GM12865 (cell line): ENCODE measurements around the gene ABHD12B.
A peak's percentile ranks its signal among the peaks of the same experiment; 100 is the strongest.

Experiments
- DNase-seq: peaks from one replicate; pipeline ENCODE4 v3.0.0; 2010; ENCODE audit warnings: low read depth
- H3K4me3 ChIP-seq: 2 replicates; pipeline ENCODE4 v1.5.1; 2011; ENCODE audit warnings: mild to moderate bottlenecking, low read depth, low read length, control low read depth
- TF ChIP-seq, protein P1 (sequence below): IDR thresholded peaks from 2 replicates; pipeline ENCODE4 v1.5.1; 2011; ENCODE audit warnings: low read length, control low read depth, low read depth, inconsistent platforms; ENCODE audit not compliant: insufficient read depth; ENCODE audit errors: missing control alignments

The ABHD12B gene

DNA sequence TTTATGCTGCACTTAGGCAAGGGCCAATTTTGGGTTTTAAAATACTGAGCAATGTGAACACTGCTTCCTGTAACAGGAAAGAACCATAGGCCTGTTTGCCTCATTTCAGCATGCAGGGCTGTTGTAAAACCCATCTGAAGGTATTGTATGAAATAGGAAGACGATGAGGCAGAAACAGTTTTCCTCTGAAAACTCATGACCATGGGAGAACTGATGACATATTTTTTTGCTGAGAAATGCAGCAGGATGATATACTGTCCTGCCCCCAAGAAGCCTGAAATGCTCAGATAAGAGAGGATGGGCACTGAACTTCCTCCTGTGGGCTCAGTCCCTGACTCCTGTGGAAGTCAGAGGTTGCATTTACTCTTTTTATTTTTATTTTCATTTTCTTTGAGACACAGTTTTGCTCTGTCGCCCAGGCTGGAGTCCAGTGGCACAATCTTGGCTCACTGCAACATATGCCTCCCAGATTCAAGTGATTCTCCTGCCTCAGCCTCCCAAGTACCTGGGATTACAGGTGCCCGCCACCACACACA is 55.1 kb downstream of the ABHD12B start:
- H3K4me3 ChIP-seq: no peak overlapping the region
- TF ChIP-seq, protein P1, sequence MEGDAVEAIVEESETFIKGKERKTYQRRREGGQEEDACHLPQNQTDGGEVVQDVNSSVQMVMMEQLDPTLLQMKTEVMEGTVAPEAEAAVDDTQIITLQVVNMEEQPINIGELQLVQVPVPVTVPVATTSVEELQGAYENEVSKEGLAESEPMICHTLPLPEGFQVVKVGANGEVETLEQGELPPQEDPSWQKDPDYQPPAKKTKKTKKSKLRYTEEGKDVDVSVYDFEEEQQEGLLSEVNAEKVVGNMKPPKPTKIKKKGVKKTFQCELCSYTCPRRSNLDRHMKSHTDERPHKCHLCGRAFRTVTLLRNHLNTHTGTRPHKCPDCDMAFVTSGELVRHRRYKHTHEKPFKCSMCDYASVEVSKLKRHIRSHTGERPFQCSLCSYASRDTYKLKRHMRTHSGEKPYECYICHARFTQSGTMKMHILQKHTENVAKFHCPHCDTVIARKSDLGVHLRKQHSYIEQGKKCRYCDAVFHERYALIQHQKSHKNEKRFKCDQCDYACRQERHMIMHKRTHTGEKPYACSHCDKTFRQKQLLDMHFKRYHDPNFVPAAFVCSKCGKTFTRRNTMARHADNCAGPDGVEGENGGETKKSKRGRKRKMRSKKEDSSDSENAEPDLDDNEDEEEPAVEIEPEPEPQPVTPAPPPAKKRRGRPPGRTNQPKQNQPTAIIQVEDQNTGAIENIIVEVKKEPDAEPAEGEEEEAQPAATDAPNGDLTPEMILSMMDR: no peak
- DNase-seq: no peak

DNA sequence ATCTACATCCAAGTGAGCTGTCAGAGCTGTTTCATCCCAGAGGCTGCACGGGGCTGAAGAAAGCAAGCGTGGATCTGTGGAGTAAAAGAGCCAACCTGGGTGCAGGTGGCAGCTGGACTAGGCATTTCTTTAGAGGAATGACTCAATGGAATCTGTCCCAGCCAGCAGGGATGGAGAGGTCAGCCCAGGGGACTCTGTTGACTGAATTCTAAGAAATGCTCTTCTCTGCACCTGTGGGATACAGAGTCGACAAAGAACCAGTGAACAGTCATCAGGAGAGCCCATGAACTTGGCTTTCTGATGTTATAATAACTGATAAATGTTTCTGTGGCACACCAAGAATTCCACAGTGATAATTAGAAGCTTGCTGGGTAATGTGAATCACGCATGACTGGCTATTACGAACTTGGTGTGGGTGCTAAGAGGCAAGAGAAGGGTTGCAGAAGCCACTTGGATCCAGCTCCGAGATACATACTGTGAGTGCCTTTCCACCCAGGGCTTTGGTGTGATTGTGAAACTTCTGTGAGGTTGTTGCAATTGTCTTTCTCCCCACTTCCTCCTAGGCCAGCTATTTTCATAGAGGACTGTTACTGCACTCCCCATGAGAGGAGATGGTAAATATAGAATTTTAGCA is 56.3 kb downstream of the ABHD12B start:
- TF ChIP-seq, protein P1: no peak
- no peak overlapping the region for H3K4me3 ChIP-seq
- peak; percentile 36 for DNase-seq

DNA sequence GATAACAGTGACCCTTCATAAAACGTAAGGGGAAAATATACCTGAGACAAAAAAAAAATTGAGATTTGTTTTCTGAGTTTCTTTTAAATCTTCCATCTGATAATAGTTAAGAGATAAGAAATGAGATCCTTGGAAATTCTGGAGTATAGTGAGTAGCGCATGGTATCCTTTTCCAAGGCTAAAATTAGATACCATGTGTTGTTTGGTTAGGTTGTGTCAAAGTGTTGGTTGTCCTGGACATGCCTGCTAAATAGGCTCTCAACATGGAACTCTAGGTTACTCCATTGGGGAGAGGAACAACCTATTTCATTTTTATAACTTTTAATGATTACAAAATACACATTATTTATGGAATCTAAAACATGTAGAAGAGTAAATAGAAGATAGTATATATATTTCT is 57.7 kb downstream of the ABHD12B start:
- no peak for DNase-seq
- TF ChIP-seq, protein P1: no peak
- no peak overlapping the region for H3K4me3 ChIP-seq

DNA sequence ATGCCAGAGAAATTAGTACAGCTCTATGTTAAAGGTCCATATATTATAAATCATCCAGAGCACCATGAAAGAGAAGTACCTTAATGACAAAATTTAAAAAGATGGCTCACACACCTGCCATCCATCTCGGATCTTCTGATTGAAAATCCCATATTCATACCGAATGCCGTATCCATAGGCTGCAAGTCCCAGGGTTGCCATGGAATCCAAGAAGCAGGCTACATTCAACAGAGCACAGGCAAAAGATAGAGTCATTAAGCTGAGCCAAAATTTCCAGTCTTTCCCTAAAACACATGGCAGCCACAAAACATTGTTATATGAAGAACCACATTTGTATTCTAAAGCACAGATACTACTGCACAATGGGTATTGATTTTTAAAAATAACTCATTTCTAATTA is 59.7 kb downstream of the ABHD12B start:
- H3K4me3 ChIP-seq: no peak overlapping the region
- no peak for DNase-seq
- TF ChIP-seq, protein P1: no peak

DNA sequence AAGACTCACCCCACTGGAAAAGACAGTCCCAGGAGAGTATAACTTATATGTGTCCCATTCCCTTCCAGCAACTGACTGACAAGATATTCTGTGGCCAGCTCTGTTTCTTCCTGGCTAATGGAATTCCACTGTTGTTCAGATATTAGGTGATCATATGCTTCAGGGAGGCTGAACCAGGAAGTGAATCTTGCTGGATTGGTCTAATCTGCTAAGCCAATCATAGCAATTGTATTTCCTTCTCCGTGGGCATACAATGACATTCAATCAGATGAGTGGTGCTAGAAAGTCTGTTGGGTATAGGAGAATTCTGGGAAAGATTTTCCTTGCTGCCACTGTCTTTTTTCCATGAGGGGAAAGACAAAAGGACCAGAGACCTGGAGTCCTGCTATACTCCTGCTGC is 60.3 kb downstream of the ABHD12B start:
- DNase-seq: no peak
- H3K4me3 ChIP-seq: no peak overlapping the region
- TF ChIP-seq, protein P1: no peak

DNA sequence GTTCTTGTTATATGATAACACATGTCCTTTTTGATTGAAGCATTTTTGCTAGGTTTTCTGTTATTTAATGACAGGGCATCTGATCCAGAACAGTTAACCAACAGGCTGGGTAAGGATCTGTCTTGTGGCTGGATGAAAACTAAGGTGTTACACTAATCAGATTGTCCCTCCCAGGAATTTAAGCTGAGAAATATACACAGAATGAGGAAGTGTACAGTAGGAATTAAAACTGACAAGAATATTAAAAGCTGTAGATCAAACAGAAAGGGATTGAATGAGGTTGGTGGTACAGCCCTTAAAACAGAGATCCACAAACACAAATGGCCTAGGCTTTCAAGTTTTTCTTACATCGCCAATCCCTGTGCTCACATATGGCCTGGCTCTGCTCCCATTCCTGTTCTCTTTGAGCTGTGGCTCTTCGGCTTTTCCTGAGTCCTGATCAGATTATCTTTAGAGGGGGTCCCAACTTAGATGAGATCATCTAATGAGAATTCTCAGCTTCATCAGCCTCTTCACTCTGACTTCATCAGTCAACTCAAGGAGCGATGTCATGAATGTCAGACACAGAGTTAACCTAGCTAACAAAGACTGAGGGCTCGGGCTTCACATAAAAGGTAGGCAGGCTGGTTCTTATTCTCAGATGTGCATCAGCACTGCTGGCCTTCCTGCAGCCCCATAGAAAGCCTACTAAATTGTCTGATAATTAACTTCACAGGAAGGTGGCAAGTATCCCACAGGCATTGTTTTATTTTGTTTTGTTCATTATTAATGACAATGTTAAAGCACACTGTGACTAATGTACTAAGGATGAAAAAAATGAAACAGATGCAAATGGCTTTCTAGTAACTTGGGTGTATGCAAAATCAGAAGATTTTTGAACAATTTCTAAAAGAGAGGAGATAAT is 61.0 kb downstream of the ABHD12B start:
- H3K4me3 ChIP-seq: no peak overlapping the region
- no peak for DNase-seq
- TF ChIP-seq, protein P1: no peak
